ENCODE measurements around the gene RNU2-1.

The RNU2-1 gene

DNA sequence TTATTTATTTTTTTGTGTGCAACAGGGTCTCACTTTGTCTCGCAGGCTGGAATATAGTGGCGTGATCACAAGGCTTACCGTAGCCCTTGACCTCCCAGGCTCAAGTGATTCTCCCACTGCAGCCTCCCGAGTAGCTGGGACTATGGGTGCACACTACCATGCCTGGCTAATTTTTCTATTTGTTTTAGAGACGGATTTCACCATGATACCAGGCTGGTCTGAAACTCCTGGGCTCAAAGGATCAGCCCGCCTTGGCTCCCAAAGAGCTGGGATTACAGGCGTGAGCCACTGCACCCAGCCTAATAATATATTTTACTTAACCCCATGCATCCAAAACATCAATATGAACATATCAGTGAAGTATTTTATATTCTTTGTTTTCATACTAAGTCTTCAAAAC, 7.4 kb downstream of the RNU2-1 start:
- peaks cover 22% of the 10 kb centered on the region for H3K4me1 ChIP-seq
- TF ChIP-seq Cebpa-rat (IDR thresholded peaks at IDR 0.05) = no peak
- no peak overlapping the region for H3K9ac ChIP-seq
- H3K27me3 ChIP-seq = peaks cover 3% of the 10 kb centered on the region; the same call in 1 of the 2 replicates
- no peak overlapping the region for H3K27ac ChIP-seq
- no peak overlapping the region for H3K4me3 ChIP-seq
- H3K36me3 ChIP-seq = peaks cover 15% of the 10 kb centered on the region; the same call in 1 of the 2 replicates
- no peaks in the 10 kb centered on the region for H3K9me3 ChIP-seq
- no peak overlapping the region for H3K4me2 ChIP-seq
- H4K20me1 ChIP-seq = 0 out of 2 replicates have a peak, but pooled peaks cover 4% of the 10 kb centered on the region

DNA sequence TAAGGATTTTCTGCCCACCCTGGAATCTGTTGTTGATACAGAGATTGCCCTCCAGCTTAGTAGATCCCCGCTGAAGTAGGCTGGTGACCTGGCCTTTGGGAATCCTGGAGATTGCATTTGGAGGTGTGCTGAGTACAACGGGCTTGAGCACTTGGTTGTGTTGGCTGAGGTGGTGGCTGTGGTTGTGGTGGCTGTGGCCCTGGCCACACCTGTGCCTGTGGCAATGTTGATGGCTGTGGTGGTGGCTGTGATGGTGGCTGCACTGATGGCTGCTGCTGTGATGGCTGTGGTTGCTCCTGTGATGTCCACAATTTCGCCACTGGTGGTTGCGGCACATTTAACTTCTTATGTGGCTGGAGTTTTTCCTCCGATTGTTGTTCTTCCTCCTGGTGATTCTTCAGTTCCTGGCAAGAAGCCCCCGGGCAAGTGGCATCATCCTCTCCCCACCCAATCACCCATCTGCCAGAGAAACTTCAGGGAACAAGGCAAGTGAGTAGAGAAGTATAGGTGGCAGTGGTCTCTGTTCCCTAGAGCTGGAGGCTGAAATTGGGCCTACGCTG, 9.6 kb downstream of the RNU2-1 start:
- Histone ChIP-seq H3K4me2 (peak overlapping the region; percentile 10; the same call in 1 of the 2 replicates), H3K9ac (no peak overlapping the region), H3K4me1 (peaks cover 43% of the 10 kb centered on the region), H3K27ac (no peak overlapping the region), H3K36me3 (peaks cover 15% of the 10 kb centered on the region; the same call in 1 of the 2 replicates), H4K20me1 (peaks cover 17% of the 10 kb centered on the region; the same call in 1 of the 2 replicates), H3K9me3 (no peaks in the 10 kb centered on the region), H3K27me3 (no peaks in the 10 kb centered on the region), H3K4me3 (no peak overlapping the region)
- no peak for TF ChIP-seq Cebpa-rat (IDR thresholded peaks at IDR 0.05)

DNA sequence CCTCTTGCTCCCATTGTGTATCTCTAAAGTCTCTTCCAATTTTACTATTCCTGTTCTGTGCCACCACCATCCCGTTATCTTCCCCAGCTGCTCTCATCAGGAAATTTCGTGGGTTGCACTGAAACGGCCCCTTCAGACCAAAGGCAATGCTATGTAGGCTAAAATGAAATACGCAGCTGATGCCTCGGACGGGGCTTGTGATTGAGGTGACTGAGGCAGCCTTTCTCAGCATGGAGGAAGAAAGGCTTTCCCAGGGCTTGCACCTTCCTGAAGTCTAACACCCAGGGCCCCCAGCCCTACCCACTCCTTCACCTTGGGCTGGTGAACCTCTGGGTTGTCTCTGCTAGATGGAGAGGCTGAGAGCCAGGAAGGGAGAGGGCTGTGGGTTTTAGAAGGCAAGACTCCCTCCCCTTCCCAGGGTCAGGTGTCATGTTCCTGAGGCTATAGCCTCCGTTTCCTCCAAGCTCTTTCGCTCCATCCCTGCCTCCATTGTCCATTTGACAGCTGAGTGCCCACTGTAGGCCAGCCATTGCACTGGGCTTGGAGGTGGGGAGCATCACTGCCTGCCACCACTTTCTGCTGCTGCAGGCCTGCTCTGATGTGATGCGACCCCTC, 13.2 kb downstream of the RNU2-1 start:
- Histone ChIP-seq H3K36me3 (peaks cover 44% of the 10 kb centered on the region), H3K4me3 (no peak overlapping the region), H3K4me1 (peaks cover 52% of the 10 kb centered on the region), H4K20me1 (peaks cover 17% of the 10 kb centered on the region; the same call in 1 of the 2 replicates), H3K4me2 (peak overlapping the region; percentile 65), H3K27me3 (no peaks in the 10 kb centered on the region), H3K27ac (no peak overlapping the region), H3K9ac (0 out of 2 replicates have a peak overlapping the region, but pooled peaks have one; percentile 3), H3K9me3 (no peaks in the 10 kb centered on the region)
- no peak for TF ChIP-seq Cebpa-rat (IDR thresholded peaks at IDR 0.05)

DNA sequence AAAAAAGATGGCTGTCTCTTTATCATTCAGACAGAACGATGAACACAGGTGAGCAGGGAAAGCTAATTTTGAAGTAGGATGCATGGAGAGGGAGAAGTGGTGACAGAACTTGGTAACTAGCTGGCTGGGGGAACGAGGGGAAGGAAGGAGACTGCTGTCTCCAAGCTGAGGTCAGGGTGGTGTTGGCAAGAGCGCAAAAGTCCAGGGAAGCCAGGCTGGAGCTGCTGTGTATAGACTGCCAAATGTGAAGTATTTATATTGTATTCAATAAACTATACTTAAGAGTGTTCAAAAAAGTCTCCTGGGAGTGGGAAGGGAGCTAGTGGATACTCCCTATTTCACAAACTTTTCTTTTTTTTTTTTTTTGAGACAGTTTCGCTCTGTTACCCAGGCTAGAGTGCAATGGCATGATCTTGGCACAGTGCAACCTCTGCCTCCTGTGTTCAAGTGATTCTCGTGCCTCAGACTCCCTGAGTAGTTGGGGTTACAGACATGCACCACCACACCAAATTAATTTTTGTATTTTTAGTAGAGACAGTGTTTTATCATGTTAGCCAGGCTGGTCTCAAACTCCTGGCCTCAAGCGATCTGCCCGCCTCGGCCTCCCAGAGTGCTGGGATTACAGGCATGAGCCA, 13.9 kb downstream of the RNU2-1 start:
- Histone ChIP-seq H3K4me3 (no peak overlapping the region), H3K4me1 (peaks cover 51% of the 10 kb centered on the region), H3K9ac (no peak overlapping the region), H4K20me1 (peaks cover 17% of the 10 kb centered on the region; the same call in 1 of the 2 replicates), H3K4me2 (peak overlapping the region; percentile 65), H3K27me3 (no peaks in the 10 kb centered on the region), H3K36me3 (peaks cover 48% of the 10 kb centered on the region), H3K27ac (no peak overlapping the region), H3K9me3 (no peaks in the 10 kb centered on the region)
- TF ChIP-seq Cebpa-rat (IDR thresholded peaks at IDR 0.05) = no peak

DNA sequence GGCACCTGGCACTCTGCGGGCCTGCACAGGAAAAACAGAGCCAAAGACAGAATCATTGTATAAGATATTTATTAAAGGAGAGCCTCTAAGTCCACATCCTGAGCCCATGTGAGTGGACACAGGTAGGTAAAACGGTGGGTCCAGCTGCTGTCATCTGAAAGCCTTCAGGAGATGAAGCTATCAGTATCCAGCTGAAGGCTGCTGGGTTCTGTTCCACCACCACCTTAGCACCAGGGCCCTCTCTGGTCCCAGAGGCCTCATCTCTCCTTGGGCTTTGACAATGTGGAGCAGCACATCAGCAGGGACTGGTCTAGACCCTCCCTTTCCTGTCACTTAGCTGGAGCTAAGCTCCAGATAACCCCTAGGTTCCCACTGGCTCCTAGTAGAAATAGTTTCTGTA, 14.8 kb downstream of the RNU2-1 start:
- Histone ChIP-seq H3K4me1 (peaks cover 50% of the 10 kb centered on the region), H3K4me2 (no peak overlapping the region), H3K36me3 (peaks cover 45% of the 10 kb centered on the region), H4K20me1 (peaks cover 17% of the 10 kb centered on the region; the same call in 1 of the 2 replicates), H3K9ac (no peak overlapping the region), H3K9me3 (no peaks in the 10 kb centered on the region), H3K27me3 (no peaks in the 10 kb centered on the region), H3K4me3 (no peak overlapping the region), H3K27ac (no peak overlapping the region)
- no peak for TF ChIP-seq Cebpa-rat (IDR thresholded peaks at IDR 0.05)

DNA sequence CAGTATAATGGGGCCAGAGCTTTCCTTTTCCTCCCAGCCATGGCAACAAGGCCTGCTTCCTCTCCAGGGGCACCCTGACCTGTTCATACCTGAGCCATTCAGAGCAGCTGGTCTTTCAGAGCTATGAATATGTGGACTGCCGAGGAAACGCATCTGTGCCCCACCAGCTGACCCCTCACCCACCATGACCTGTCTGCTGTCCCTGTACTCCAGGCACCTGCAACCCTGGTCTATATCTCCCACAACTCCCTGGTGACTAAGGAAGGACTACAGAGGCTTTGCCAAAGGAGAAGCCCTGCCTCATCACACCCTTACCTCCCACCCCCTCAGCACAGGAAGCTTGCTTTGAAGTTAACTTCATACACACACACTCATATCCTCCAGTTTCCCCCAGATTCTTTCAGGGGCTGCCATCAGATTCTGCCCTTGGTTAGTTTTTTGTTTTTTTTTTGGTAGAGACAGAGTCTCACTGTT, 16.1 kb downstream of the RNU2-1 start:
- TF ChIP-seq Cebpa-rat (IDR thresholded peaks at IDR 0.05) = no peak
- no peaks in the 10 kb centered on the region for H3K27me3 ChIP-seq

DNA sequence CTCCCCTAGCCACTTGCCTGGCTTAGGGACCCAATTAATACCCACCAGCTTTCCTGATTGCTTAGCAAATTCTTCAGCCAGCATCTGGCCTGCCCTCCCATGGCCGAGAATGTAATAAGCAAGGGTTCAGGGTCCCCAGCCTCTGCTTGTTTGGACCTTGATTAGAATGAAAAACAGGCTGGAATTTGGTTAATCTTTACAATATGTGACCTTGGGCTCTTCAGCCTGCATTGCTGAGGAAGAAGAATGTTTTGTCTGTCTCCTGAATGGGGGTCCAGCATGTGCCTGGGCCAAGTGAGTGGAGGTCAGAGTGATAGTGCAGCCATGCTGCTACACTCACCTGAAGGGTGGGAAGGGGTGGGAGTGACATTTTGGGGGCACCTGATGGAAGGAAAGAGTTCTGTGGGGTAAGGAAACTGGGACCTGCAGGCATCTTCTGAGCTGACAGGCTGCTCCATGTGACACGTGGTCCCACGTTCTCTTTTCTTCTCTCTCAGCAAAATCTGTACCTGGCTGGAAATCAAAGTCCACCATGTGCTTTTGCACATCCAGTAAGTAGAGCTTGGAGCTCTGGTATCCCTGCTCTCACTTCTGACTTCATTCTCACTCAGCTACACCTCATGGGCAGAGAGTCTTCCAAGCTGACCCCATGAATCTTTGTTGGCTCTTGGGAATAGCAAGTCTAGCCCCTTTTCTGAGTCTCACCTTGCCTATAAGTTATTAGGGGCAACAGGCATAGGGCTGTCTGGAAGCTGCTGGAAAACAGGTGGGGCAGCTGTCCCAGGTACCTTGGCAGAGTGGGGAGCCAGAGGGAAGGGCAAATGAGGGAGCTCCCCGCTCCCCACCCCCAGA, 16.8 kb downstream of the RNU2-1 start:
- H3K36me3 ChIP-seq = peaks cover 38% of the 10 kb centered on the region
- H3K4me1 ChIP-seq = peaks cover 63% of the 10 kb centered on the region
- no peak for TF ChIP-seq Cebpa-rat (IDR thresholded peaks at IDR 0.05)
- H4K20me1 ChIP-seq = peaks cover 17% of the 10 kb centered on the region; the same call in 1 of the 2 replicates
- no peak overlapping the region for H3K4me2 ChIP-seq
- H3K9ac ChIP-seq = no peak overlapping the region
- no peaks in the 10 kb centered on the region for H3K27me3 ChIP-seq
- H3K4me3 ChIP-seq = no peak overlapping the region
- H3K27ac ChIP-seq = no peak overlapping the region
- no peaks in the 10 kb centered on the region for H3K9me3 ChIP-seq

More for the DNA sequence above, 16.1 kb downstream of the RNU2-1 start:
- Histone ChIP-seq H3K27ac (no peak overlapping the region), H4K20me1 (peaks cover 17% of the 10 kb centered on the region; the same call in 1 of the 2 replicates), H3K36me3 (peaks cover 38% of the 10 kb centered on the region), H3K9ac (no peak overlapping the region), H3K4me3 (no peak overlapping the region), H3K4me1 (peaks cover 59% of the 10 kb centered on the region), H3K4me2 (no peak overlapping the region), H3K9me3 (no peaks in the 10 kb centered on the region)

DNA sequence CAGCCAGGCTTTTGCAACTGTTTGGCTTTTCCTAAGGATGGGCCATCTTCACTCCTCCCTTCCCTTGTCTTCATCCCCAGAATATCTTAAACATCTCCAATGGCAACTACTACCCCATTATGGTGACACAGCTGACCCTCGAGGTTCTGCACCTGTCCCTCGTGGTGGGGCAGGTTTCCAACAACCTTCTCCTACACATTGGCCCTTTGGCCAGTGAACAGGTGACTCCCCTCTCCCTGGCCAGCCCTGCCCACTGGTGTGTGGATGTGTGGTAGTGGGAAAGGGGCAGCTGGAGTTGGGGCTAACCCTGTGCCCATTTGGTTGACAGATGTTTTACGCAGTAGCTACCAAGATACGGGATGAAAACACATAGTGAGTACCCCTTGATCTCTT, 17.4 kb downstream of the RNU2-1 start:
- H3K4me1 ChIP-seq = peaks cover 56% of the 10 kb centered on the region
- no peaks in the 10 kb centered on the region for H3K27me3 ChIP-seq
- no peak overlapping the region for H3K9ac ChIP-seq
- no peak overlapping the region for H3K4me3 ChIP-seq
- peaks cover 13% of the 10 kb centered on the region; the same call in 1 of the 2 replicates for H4K20me1 ChIP-seq
- peaks cover 38% of the 10 kb centered on the region for H3K36me3 ChIP-seq
- no peaks in the 10 kb centered on the region for H3K9me3 ChIP-seq
- no peak overlapping the region for H3K4me2 ChIP-seq
- no peak for TF ChIP-seq Cebpa-rat (IDR thresholded peaks at IDR 0.05)
- H3K27ac ChIP-seq = no peak overlapping the region

DNA sequence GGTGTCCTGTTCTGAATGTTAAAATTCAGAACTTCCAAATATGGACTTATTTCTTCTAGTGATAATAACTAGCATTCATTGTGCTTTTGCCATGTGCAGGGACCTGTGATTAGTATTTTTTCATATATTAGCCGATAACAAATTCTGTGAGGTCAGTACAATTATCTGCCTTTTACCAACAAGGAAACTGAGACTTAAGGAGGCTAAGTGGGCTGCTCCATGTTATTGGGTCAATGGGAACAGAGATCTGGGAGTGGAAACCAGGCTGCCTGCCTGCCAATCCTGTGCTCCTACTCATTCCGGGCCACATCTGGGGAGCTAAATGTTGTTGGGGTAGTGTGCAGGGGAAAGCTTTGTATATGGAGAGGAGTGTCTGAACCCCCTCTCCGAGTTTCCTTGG, 18.4 kb downstream of the RNU2-1 start:
- peaks cover 54% of the 10 kb centered on the region for H3K4me1 ChIP-seq
- TF ChIP-seq Cebpa-rat (IDR thresholded peaks at IDR 0.05) = no peak
- no peak overlapping the region for H3K27ac ChIP-seq
- peaks cover 3% of the 10 kb centered on the region; the same call in 1 of the 2 replicates for H4K20me1 ChIP-seq
- H3K4me2 ChIP-seq = no peak overlapping the region
- H3K27me3 ChIP-seq = no peaks in the 10 kb centered on the region
- H3K9me3 ChIP-seq = no peaks in the 10 kb centered on the region
- no peak overlapping the region for H3K4me3 ChIP-seq
- H3K36me3 ChIP-seq = peaks cover 38% of the 10 kb centered on the region
- H3K9ac ChIP-seq = no peak overlapping the region

Data from BLaER1 (cell line).